ENCODE results near the gene LRRK1. TPM values are rescaled to one million over a fixed set of nuclear protein-coding genes. Genes with fewer than 3 reads are reported as not detected.

Gene LRRK1
- total RNA-seq = 2.8 and 5.4 TPM in 2 replicates

GRCh38 chr15:100918690-100919480 lies at the start of gene LRRK1:
TSS of gene LRRK1 (plus strand) at chr15:100919357. CDS start at chr15:100924633, 5,276 bp downstream.

GRCh38 chr15:100879464-100880138 lies 39.6 kb upstream of the LRRK1 start, which contains the start of gene ALDH1A3:
TSS of gene ALDH1A3 (plus strand) at chr15:100879831. CDS start at chr15:100879908, 77 bp downstream.

Other genes starting within 250 kb of the LRRK1 start
- gene ALDH1A3, start 39.5 kb upstream of the LRRK1 start, total RNA-seq = 8.5 and 16.0 TPM in 2 replicates

Data from bronchus fibroblast of lung (primary cell).